Fibroblast of the aortic adventitia (primary cell): ENCODE data around the gene LRRD1. TPM values are rescaled to one million over a fixed set of nuclear protein-coding genes. Genes with fewer than 3 reads are reported as not detected.

ENCODE experiments used
- DNase-seq: peaks from one replicate; pipeline ENCODE4 v3.0.0-alpha.2; 2010; ENCODE audit warnings: low read depth
- H3K4me3 ChIP-seq: 2 replicates; pipeline ENCODE4 v1.5.1; 2011; ENCODE audit warnings: low read depth, mild to moderate bottlenecking, control low read depth, low read length, moderate library complexity
- CTCF ChIP-seq: IDR thresholded peaks from 2 replicates; pipeline ENCODE4 v1.5.1; 2011; ENCODE audit warnings: mild to moderate bottlenecking, low read length, control low read depth, inconsistent platforms; ENCODE audit not compliant: insufficient read depth
- total RNA-seq: library from RNA; depleted of rRNA; stranded (reverse); fragments of >200 nt; gene quantifications from 2 replicates; pipeline ENCODE4 v1.2.3, GENCODE V29; 2012; ENCODE audit warnings: low replicate concordance

LRRD1 gene
- total RNA-seq, 1 donor: 0.09 TPM

- no peak for DNase-seq
- no peak for TF ChIP-seq CTCF
- H3K4me3 ChIP-seq: no peak overlapping the region
Measured at GRCh38 chr7:92141161-92141560, 37.8 kb downstream of the LRRD1 start.

- DNase-seq: no peak
- no peak for TF ChIP-seq CTCF
- no peak overlapping the region for H3K4me3 ChIP-seq
Measured at GRCh38 chr7:92137557-92137956, 41.4 kb downstream of the LRRD1 start.

GRCh38 chr7:92135052-92135889 is 43.7 kb downstream of the LRRD1 start:
- TF ChIP-seq CTCF: no peak
- peak; percentile 48 for DNase-seq
- peak overlapping the region; percentile 76 for H3K4me3 ChIP-seq

- DNase-seq: peak; percentile 93
- H3K4me3 ChIP-seq: peak within 1 kb of the TSS; percentile 76
- TF ChIP-seq CTCF: peak; percentile 21
Measured at GRCh38 chr7:92134271-92135051, 44.5 kb downstream of the LRRD1 start, which contains the start of gene CYP51A1. Gene CYP51A1, minus strand, starts transcription at chr7:92134477. Its CDS starts 113 bp downstream, at chr7:92134364.

- peak; percentile 61 for DNase-seq
- peak overlapping the region; percentile 76 for H3K4me3 ChIP-seq
- TF ChIP-seq CTCF: peak; percentile 92
Measured at GRCh38 chr7:92133737-92134270, 45.1 kb downstream of the LRRD1 start.

GRCh38 chr7:92133133-92133736 is 45.7 kb downstream of the LRRD1 start:
- no peak for TF ChIP-seq CTCF
- DNase-seq: peak; percentile 15

More at GRCh38 chr7:92133133-92133736, 45.7 kb downstream of the LRRD1 start:
- H3K4me3 ChIP-seq: peak overlapping the region; percentile 76
